PC-3 (cell line): ENCODE data around the gene EIF3I. TPM values are rescaled to one million over a fixed set of nuclear protein-coding genes. Genes with fewer than 3 reads are reported as not detected.

Source experiments
- ATAC-seq: fragments of 200-7000 bp; cut with Tn5 transposase; 2 replicates; pipeline ENCODE4 v1.9.1; 2020; ENCODE audit warnings: mild to moderate bottlenecking, moderate library complexity
- BruUV-seq: library from RNA; stranded (reverse); fragments of 400-500 nt; replicated peaks from 2 replicates; lab custom pipeline; 2021; lab: Mats Ljungman, UMichigan
- CTCF ChIA-PET: fragments of 300-600 bp; sonication (Branson Sonifier 250); formaldehyde crosslinking; loops from one replicate; lab custom pipeline; 2022; ENCODE audit warnings: antibody characterized with exemption; lab: Charles Lee
- POLR2A ChIA-PET: fragments of 300-600 bp; sonication (Branson Sonifier 250); formaldehyde crosslinking; loops from one replicate; lab custom pipeline; 2022; ENCODE audit warnings: antibody characterized with exemption; ENCODE audit not compliant: unreplicated experiment; lab: Charles Lee
- DNase-seq: peaks from one replicate; pipeline ENCODE4 v3.0.0-alpha.2; 2015
- H2AFZ ChIP-seq: fragments of 300-600 bp; sonication (generic); 2 replicates; pipeline ENCODE4 v1.6.0; 2016; ENCODE audit warnings: antibody characterized with exemption, low read length
- H3F3A ChIP-seq: fragments of 300-600 bp; sonication (generic); one replicate; pipeline ENCODE4 v1.6.0; 2017; ENCODE audit warnings: antibody characterized with exemption, low read length, control low read depth, mild to moderate bottlenecking; ENCODE audit not compliant: unreplicated experiment
- H3K27ac ChIP-seq: fragments of 300-600 bp; sonication (generic); 2 replicates; pipeline ENCODE4 v1.5.1; 2016; ENCODE audit warnings: mild to moderate bottlenecking, low read length
- H3K27me3 ChIP-seq: fragments of 300-600 bp; sonication (generic); 2 replicates; pipeline ENCODE4 v1.6.1; 2016; ENCODE audit warnings: low read length, mixed read lengths
- H3K36me3 ChIP-seq: fragments of 300-600 bp; sonication (generic); 2 replicates; pipeline ENCODE4 v1.6.1; 2016; ENCODE audit warnings: low read depth, mixed run types, low read length, mixed read lengths
- H3K4me1 ChIP-seq: fragments of 300-600 bp; sonication (generic); 2 replicates; pipeline ENCODE4 v1.5.1; 2016; ENCODE audit warnings: low read length; ENCODE audit not compliant: insufficient read depth
- H3K4me2 ChIP-seq: fragments of 300-600 bp; sonication (generic); 2 replicates; pipeline ENCODE4 v1.6.0; 2016; ENCODE audit warnings: low read length
- H3K4me3 ChIP-seq: fragments of 300-600 bp; sonication (generic); 2 replicates; pipeline ENCODE4 v1.5.1; 2016; ENCODE audit warnings: mild to moderate bottlenecking, low read length, mixed read lengths
- H3K79me2 ChIP-seq: fragments of 300-600 bp; sonication (generic); 2 replicates; pipeline ENCODE4 v1.6.1; 2017; ENCODE audit warnings: low read length, mixed read lengths
- H3K9ac ChIP-seq: fragments of 300-600 bp; sonication (generic); 2 replicates; pipeline ENCODE4 v1.6.0; 2016; ENCODE audit warnings: mild to moderate bottlenecking, low read length
- H3K9me2 ChIP-seq: fragments of 300-600 bp; sonication (generic); replicated peaks from 2 replicates; pipeline ENCODE4 v1.6.1; 2016; ENCODE audit warnings: mixed run types, low read length, mixed read lengths
- H3K9me3 ChIP-seq: fragments of 300-600 bp; sonication (generic); 2 replicates; pipeline ENCODE4 v1.6.1; 2016; ENCODE audit warnings: low read length, mixed read lengths
- H4K20me1 ChIP-seq: fragments of 300-600 bp; sonication (generic); 2 replicates; pipeline ENCODE4 v1.6.1; 2016; ENCODE audit warnings: low read length, mixed read lengths
- EZH2 ChIP-seq: fragments of 300-600 bp; sonication (generic); IDR thresholded peaks from one replicate; pipeline ENCODE4 v1.6.1; 2017; ENCODE audit warnings: antibody characterized with exemption, mild to moderate bottlenecking, low read length; ENCODE audit not compliant: unreplicated experiment
- EZH2phosphoT487 ChIP-seq: fragments of 300-600 bp; sonication (generic); IDR thresholded peaks from 2 replicates; pipeline ENCODE4 v1.6.1; 2018; ENCODE audit warnings: mild to moderate bottlenecking, antibody characterized with exemption, low read length, borderline replicate concordance
- intact Hi-C: fragments of 100-400 bp; cut with micrococcal nuclease; formaldehyde crosslinking; loops from 2 replicates; pipeline ENCODE4 v1.9.0; 2023
- total RNA-seq: library from RNA; depleted of rRNA; stranded (reverse); fragments of >200 nt; gene quantifications from 2 replicates; pipeline ENCODE4 v1.2.3, GENCODE V29; 2014; rRNA removed
- TF ChIP-seq, protein P1 (sequence below): fragments of 300-600 bp; sonication (generic); conservative IDR thresholded peaks from 2 replicates; pipeline ENCODE4 v1.5.1; 2017; ENCODE audit warnings: antibody characterized with exemption, low read depth, mild to moderate bottlenecking, low read length

Gene EIF3I
- total RNA-seq, 1 experiment from 2014 or later: 442 TPM

- no peak overlapping the region for H3K27ac ChIP-seq
- H3K36me3 ChIP-seq: no peaks in the 10 kb centered on the region
- no peaks in the 10 kb centered on the region for H3K27me3 ChIP-seq
- ChIA-PET CTCF (no interaction called here), POLR2A (interaction anchor here (0.6 kb wide), 1 partner anchor 59 kb away, joined by 3 read pairs; no protein-coding TSS in a partner anchor)
- no peak overlapping the region for H2AFZ ChIP-seq
- no peak overlapping the region for H3K4me3 ChIP-seq
- ATAC-seq (no peak), DNase-seq (no peak)
- intact Hi-C loops: no loop called here
- H3K79me2 ChIP-seq: no peaks in the 10 kb centered on the region
- BruUV-seq: no TSS peak
- H3K4me1 ChIP-seq: peaks cover 13% of the 10 kb centered on the region
- H4K20me1 ChIP-seq: no peaks in the 10 kb centered on the region
- no peaks in the 10 kb centered on the region for H3F3A ChIP-seq
- no peak overlapping the region for H3K9ac ChIP-seq
- H3K9me2 ChIP-seq: no peaks in the 10 kb centered on the region
- no peaks in the 10 kb centered on the region for H3K9me3 ChIP-seq
- H3K4me2 ChIP-seq: no peak overlapping the region
- TF ChIP-seq EZH2phosphoT487 (no peak), EZH2 (no peak)
- TF ChIP-seq, protein P1, sequence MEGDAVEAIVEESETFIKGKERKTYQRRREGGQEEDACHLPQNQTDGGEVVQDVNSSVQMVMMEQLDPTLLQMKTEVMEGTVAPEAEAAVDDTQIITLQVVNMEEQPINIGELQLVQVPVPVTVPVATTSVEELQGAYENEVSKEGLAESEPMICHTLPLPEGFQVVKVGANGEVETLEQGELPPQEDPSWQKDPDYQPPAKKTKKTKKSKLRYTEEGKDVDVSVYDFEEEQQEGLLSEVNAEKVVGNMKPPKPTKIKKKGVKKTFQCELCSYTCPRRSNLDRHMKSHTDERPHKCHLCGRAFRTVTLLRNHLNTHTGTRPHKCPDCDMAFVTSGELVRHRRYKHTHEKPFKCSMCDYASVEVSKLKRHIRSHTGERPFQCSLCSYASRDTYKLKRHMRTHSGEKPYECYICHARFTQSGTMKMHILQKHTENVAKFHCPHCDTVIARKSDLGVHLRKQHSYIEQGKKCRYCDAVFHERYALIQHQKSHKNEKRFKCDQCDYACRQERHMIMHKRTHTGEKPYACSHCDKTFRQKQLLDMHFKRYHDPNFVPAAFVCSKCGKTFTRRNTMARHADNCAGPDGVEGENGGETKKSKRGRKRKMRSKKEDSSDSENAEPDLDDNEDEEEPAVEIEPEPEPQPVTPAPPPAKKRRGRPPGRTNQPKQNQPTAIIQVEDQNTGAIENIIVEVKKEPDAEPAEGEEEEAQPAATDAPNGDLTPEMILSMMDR: no peak
Measured at GRCh38 chr1:32275424-32275823, 53.2 kb downstream of the EIF3I start.

- H3K27ac ChIP-seq: no peak overlapping the region
- peaks cover 13% of the 10 kb centered on the region for H3K4me1 ChIP-seq
- no peaks in the 10 kb centered on the region for H3K36me3 ChIP-seq
- H3K4me2 ChIP-seq: no peak overlapping the region
- ChIA-PET POLR2A (no interaction called here), CTCF (no interaction called here)
- TF ChIP-seq EZH2phosphoT487: no peak
- no peak for TF ChIP-seq EZH2
- TF ChIP-seq, protein P1: no peak
- intact Hi-C loops: no loop called here
- ATAC-seq (no peak), DNase-seq (no peak)
- no TSS peak for BruUV-seq
- no peak overlapping the region for H3K9ac ChIP-seq
- H3K79me2 ChIP-seq: no peaks in the 10 kb centered on the region
- no peaks in the 10 kb centered on the region for H3K27me3 ChIP-seq
- H4K20me1 ChIP-seq: no peaks in the 10 kb centered on the region
- H3K4me3 ChIP-seq: no peak overlapping the region
- H3K9me2 ChIP-seq: no peaks in the 10 kb centered on the region
- no peak overlapping the region for H2AFZ ChIP-seq
- H3F3A ChIP-seq: no peaks in the 10 kb centered on the region
- H3K9me3 ChIP-seq: no peaks in the 10 kb centered on the region
Measured at GRCh38 chr1:32276032-32276782, 54.0 kb downstream of the EIF3I start.

Other genes with a start within 250 kb of the EIF3I start
- gene KHDRBS1, start 208.5 kb upstream of the EIF3I start, total RNA-seq: 86.7 and 114 TPM in 2 replicates
- 7.7 and 9.4 TPM in 2 replicates for gene TMEM39B, start 149.5 kb upstream of the EIF3I start, total RNA-seq
- 45.7 and 45.8 TPM in 2 replicates for gene KPNA6, start 114.4 kb upstream of the EIF3I start, total RNA-seq
- gene TXLNA, start 42.7 kb upstream of the EIF3I start, total RNA-seq: 64.2 and 79.0 TPM in 2 replicates
- 4.7 and 5.5 TPM in 2 replicates for gene CCDC28B, start 21.8 kb upstream of the EIF3I start, total RNA-seq
- gene IQCC, start 16.7 kb upstream of the EIF3I start, total RNA-seq: 8.5 and 11.8 TPM in 2 replicates
- not detected in 2 replicates for gene DCDC2B, start 13.3 kb upstream of the EIF3I start, total RNA-seq
- 4.2 and 7.7 TPM in 2 replicates for gene TMEM234, start 54 bp upstream of the EIF3I start, total RNA-seq
- gene FAM167B, start 24.8 kb downstream of the EIF3I start, total RNA-seq: 1.3 and 1.6 TPM in 2 replicates
- 3.6 and 4.3 TPM in 2 replicates for gene LCK, start 28.9 kb downstream of the EIF3I start, total RNA-seq
- 182 and 184 TPM in 2 replicates for gene HDAC1, start 69.7 kb downstream of the EIF3I start, total RNA-seq
- gene MARCKSL1, start 113.8 kb downstream of the EIF3I start, total RNA-seq: 159 and 176 TPM in 2 replicates
- gene FAM229A, start 140.1 kb downstream of the EIF3I start, total RNA-seq: 3.0 and 3.7 TPM in 2 replicates
- gene TSSK3, start 140.1 kb downstream of the EIF3I start, total RNA-seq: not detected in 2 replicates
- 59.8 and 68.5 TPM in 2 replicates for gene BSDC1, start 172.0 kb downstream of the EIF3I start, total RNA-seq
- gene ZBTB8B, start 242.7 kb downstream of the EIF3I start, total RNA-seq: 0.22 and 0.23 TPM in 2 replicates